GM23248 (cell line): ENCODE data around the gene SYT2.

Source experiments
- EZH2 ChIP-seq: fragments of 200-600 bp; sonication (generic); IDR thresholded peaks from 2 replicates; pipeline ENCODE4 v1.6.1; 2018; ENCODE audit warnings: antibody characterized with exemption, mild to moderate bottlenecking; ENCODE audit not compliant: insufficient read depth, poor library complexity, severe bottlenecking
- EZH2phosphoT487 ChIP-seq: fragments of 200-600 bp; sonication (generic); IDR thresholded peaks from 2 replicates; pipeline ENCODE4 v1.6.1; 2018; ENCODE audit warnings: antibody characterized with exemption, moderate library complexity, mild to moderate bottlenecking, low read depth; ENCODE audit not compliant: insufficient read depth

GRCh38 chr1:202750761-202751160 is 40.5 kb upstream of the SYT2 start:
- TF ChIP-seq EZH2 (no peak), EZH2phosphoT487 (no peak)
